H9 (cell line): Measurements from ENCODE around the gene SIK2. TPM values are rescaled to one million over a fixed set of nuclear protein-coding genes. Genes with fewer than 3 reads are reported as not detected.

Source experiments
- DNase-seq: peaks from one replicate; pipeline ENCODE4 v3.0.0-alpha.2; 2017
- H2AFZ ChIP-seq: one replicate; pipeline ENCODE4 v1.6.1; 2013; ENCODE audit warnings: mild to moderate bottlenecking, low read length, control low read depth, moderate library complexity
- H2AK5ac ChIP-seq: 2 replicates; pipeline ENCODE4 v1.6.1; 2013; ENCODE audit warnings: low read length, control low read depth, mixed read lengths; ENCODE audit not compliant: insufficient read length
- H2BK120ac ChIP-seq: one replicate; pipeline ENCODE4 v1.6.1; 2013; ENCODE audit warnings: low read depth, mild to moderate bottlenecking, low read length, control low read depth, inconsistent platforms; ENCODE audit not compliant: poor library complexity, severe bottlenecking
- H2BK12ac ChIP-seq: 2 replicates; pipeline ENCODE4 v1.6.1; 2013; ENCODE audit warnings: low read length, control low read depth, mixed read lengths, low read depth; ENCODE audit not compliant: insufficient read length
- H2BK15ac ChIP-seq: 2 replicates; pipeline ENCODE4 v1.6.1; 2013; ENCODE audit warnings: low read depth, low read length, control low read depth
- H2BK20ac ChIP-seq: one replicate; pipeline ENCODE4 v1.6.1; 2013; ENCODE audit warnings: low read depth, mild to moderate bottlenecking, low read length, control low read depth, inconsistent platforms; ENCODE audit not compliant: poor library complexity, severe bottlenecking
- H2BK5ac ChIP-seq: 2 replicates; pipeline ENCODE4 v1.6.1; 2013; ENCODE audit warnings: low read length, control low read depth, mixed read lengths; ENCODE audit not compliant: insufficient read length
- H3K14ac ChIP-seq: 2 replicates; pipeline ENCODE4 v1.6.1; 2013; ENCODE audit warnings: low read length, control low read depth; ENCODE audit not compliant: insufficient read depth
- H3K18ac ChIP-seq: 2 replicates; pipeline ENCODE4 v1.6.1; 2013; ENCODE audit warnings: low read depth, mild to moderate bottlenecking, mixed read lengths, low read length, control low read depth; ENCODE audit not compliant: insufficient read length
- H3K23ac ChIP-seq: 2 replicates; pipeline ENCODE4 v1.6.1; 2013; ENCODE audit warnings: low read length, control low read depth, mixed read lengths, low read depth; ENCODE audit not compliant: insufficient read length
- H3K23me2 ChIP-seq: 2 replicates; pipeline ENCODE4 v1.6.1; 2013; ENCODE audit warnings: low read depth, mild to moderate bottlenecking, mixed read lengths, low read length, control low read depth; ENCODE audit not compliant: insufficient read length, poor library complexity, severe bottlenecking
- H3K27ac ChIP-seq: 2 replicates; pipeline ENCODE4 v1.5.1; 2013; ENCODE audit warnings: low read length, control low read depth, mixed read lengths, low read depth; ENCODE audit not compliant: insufficient read length
- H3K27me3 ChIP-seq: 2 replicates; pipeline ENCODE4 v1.6.1; 2013; ENCODE audit warnings: low read length, control low read depth, inconsistent platforms; ENCODE audit not compliant: insufficient read depth
- H3K4ac ChIP-seq: 2 replicates; pipeline ENCODE4 v1.6.1; 2013; ENCODE audit warnings: low read depth, mild to moderate bottlenecking, control low read depth, inconsistent platforms, low read length, moderate library complexity
- H3K4me1 ChIP-seq: 2 replicates; pipeline ENCODE4 v1.6.1; 2013; ENCODE audit warnings: low read length, control low read depth, inconsistent platforms; ENCODE audit not compliant: insufficient read depth
- H3K4me2 ChIP-seq: 2 replicates; pipeline ENCODE4 v1.6.1; 2013; ENCODE audit warnings: low read length, control low read depth, mixed read lengths; ENCODE audit not compliant: insufficient read length, insufficient read depth
- H3K56ac ChIP-seq: 2 replicates; pipeline ENCODE4 v1.6.1; 2013; ENCODE audit warnings: low read depth, mild to moderate bottlenecking, mixed read lengths, low read length, control low read depth; ENCODE audit not compliant: insufficient read length
- H3K79me1 ChIP-seq: 2 replicates; pipeline ENCODE4 v1.6.1; 2013; ENCODE audit warnings: low read depth, mild to moderate bottlenecking, moderate library complexity, low read length, control low read depth, inconsistent platforms; ENCODE audit not compliant: insufficient read depth, poor library complexity, severe bottlenecking
- H3K79me2 ChIP-seq: 2 replicates; pipeline ENCODE4 v1.6.1; 2013; ENCODE audit warnings: low read length, control low read depth, inconsistent platforms; ENCODE audit not compliant: insufficient read depth
- H3K9ac ChIP-seq: 2 replicates; pipeline ENCODE4 v1.6.1; 2013; ENCODE audit warnings: low read length, control low read depth, mixed read lengths; ENCODE audit not compliant: insufficient read length; ENCODE audit errors: extremely low read depth
- H3K9me3 ChIP-seq: one replicate; pipeline ENCODE4 v1.6.1; 2013; ENCODE audit warnings: low read depth, low read length, inconsistent platforms; ENCODE audit not compliant: control insufficient read depth
- H3T11ph ChIP-seq: one replicate; pipeline ENCODE4 v1.6.1; 2013; ENCODE audit warnings: mild to moderate bottlenecking, low read length, control low read depth, inconsistent platforms
- H4K20me1 ChIP-seq: one replicate; pipeline ENCODE4 v1.6.1; 2013; ENCODE audit not compliant: control insufficient read depth, insufficient read length, insufficient read depth
- H4K5ac ChIP-seq: 2 replicates; pipeline ENCODE4 v1.6.1; 2013; ENCODE audit warnings: low read depth, mild to moderate bottlenecking, mixed read lengths, low read length, control low read depth; ENCODE audit not compliant: insufficient read length
- H4K8ac ChIP-seq: replicated peaks from 2 replicates; pipeline ENCODE4 v1.6.1; 2013; ENCODE audit warnings: low read length, control low read depth, mixed read lengths, low read depth; ENCODE audit not compliant: insufficient read length
- H4K91ac ChIP-seq: 2 replicates; pipeline ENCODE4 v1.6.1; 2013; ENCODE audit warnings: low read depth, mild to moderate bottlenecking, moderate library complexity, mixed read lengths, low read length, control low read depth; ENCODE audit not compliant: insufficient read length
- H3K27ac Mint-ChIP-seq, 3 experiments: 2 replicates in 2 of 3; 3 replicates in 1 of 3; pipeline ENCODE4 v1.8.0; 2020 to 2021; ENCODE audit warnings: mixed read lengths in 3 of 3, mild to moderate bottlenecking in 1 of 3, moderate library complexity in 1 of 3
- H3K27me3 Mint-ChIP-seq: 2 replicates; pipeline ENCODE4 v1.8.0; 2021; ENCODE audit warnings: low read depth, mild to moderate bottlenecking, moderate library complexity, mixed read lengths
- H3K36me3 Mint-ChIP-seq, 3 experiments: 2 replicates in 2 of 3; 3 replicates in 1 of 3; pipeline ENCODE4 v1.8.0; 2020 to 2021; ENCODE audit warnings: low read depth in 3 of 3, mixed read lengths in 3 of 3; ENCODE audit not compliant: insufficient read depth in 1 of 3
- H3K4me1 Mint-ChIP-seq, 2 experiments: 2 replicates each; pipeline ENCODE4 v1.8.0; 2020; ENCODE audit warnings: mixed read lengths in 2 of 2
- H3K4me3 Mint-ChIP-seq, 2 experiments: 2 replicates in 1 of 2; 3 replicates in 1 of 2; pipeline ENCODE4 v1.8.0; 2020 to 2021; ENCODE audit warnings: mild to moderate bottlenecking in 2 of 2, mixed read lengths in 2 of 2, moderate library complexity in 1 of 2
- H3K9me3 Mint-ChIP-seq, 2 experiments: 2 replicates in 1 of 2; 3 replicates in 1 of 2; pipeline ENCODE4 v1.8.0; 2020; ENCODE audit warnings: mild to moderate bottlenecking in 2 of 2, mixed read lengths in 2 of 2, moderate library complexity in 1 of 2
- CTCF ChIP-seq: fragments of 200-600 bp; sonication (generic); conservative IDR thresholded peaks from 3 replicates; pipeline ENCODE4 v1.8.0; 2021; ENCODE audit warnings: antibody characterized with exemption, mild to moderate bottlenecking
- WGBS: extraction: QIAGEN DNeasy Blood & Tissue Kit; methylation state at CpG from one replicate; pipeline ENCODE4 v1.1.7; 2013; ENCODE audit warnings: missing lambda C conversion rate, low lambda C conversion rate, mixed read lengths; ENCODE audit not compliant: insufficient read length; ENCODE audit errors: extremely low coverage; 5-methylcytosine and 5-hydroxymethylcytosine counted together
- total RNA-seq: library from RNA; stranded (reverse); gene quantifications from 2 replicates; pipeline ENCODE4 v1.2.1, GENCODE V29; 2021

The SIK2 gene
- total RNA-seq, 1 experiment from 2014 or later, result 7.5 TPM

- H3K79me1 ChIP-seq, result no peaks in the 10 kb centered on the region
- no peak overlapping the region for H3K9ac ChIP-seq
- DNase-seq, result no peak
- H2BK12ac ChIP-seq, result no peak overlapping the region
- H3K18ac ChIP-seq, result no peak overlapping the region
- H3K27me3 ChIP-seq, result no peaks in the 10 kb centered on the region
- WGBS, result no CpG with 5 or more reads among the region's 11 CpGs
- no peaks in the 10 kb centered on the region for H3K23me2 ChIP-seq
- no peak overlapping the region for H4K91ac ChIP-seq
- H4K20me1 ChIP-seq, result no peaks in the 10 kb centered on the region
- no peak overlapping the region for H2BK20ac ChIP-seq
- H3K79me2 ChIP-seq, result no peaks in the 10 kb centered on the region
- H3K4ac ChIP-seq, result no peak overlapping the region
- no peak for TF ChIP-seq CTCF
- no peak overlapping the region for H3K27ac ChIP-seq
- Mint-ChIP-seq H3K4me3 (no peak overlapping the region), H3K36me3 (peaks cover 10 to 27% (median 16%) of the 10 kb centered on the region in 3 experiments), H3K27ac (no peak overlapping the region), H3K9me3 (peaks cover 13 to 17% of the 10 kb centered on the region in 2 experiments), H3K27me3 (no peaks in the 10 kb centered on the region), H3K4me1 (peaks cover 28 to 35% of the 10 kb centered on the region in 2 experiments)
- no peak overlapping the region for H3T11ph ChIP-seq
- H2AFZ ChIP-seq, result no peak overlapping the region
- H4K5ac ChIP-seq, result no peak overlapping the region
- no peak overlapping the region for H2AK5ac ChIP-seq
- H3K4me2 ChIP-seq, result no peak overlapping the region
- no peak overlapping the region for H3K14ac ChIP-seq
- peaks cover 6% of the 10 kb centered on the region; the same call in 1 of the 2 replicates for H3K4me1 ChIP-seq
- no peak overlapping the region for H2BK15ac ChIP-seq
- H3K23ac ChIP-seq, result no peak overlapping the region
- no peak overlapping the region for H2BK120ac ChIP-seq
- no peak overlapping the region for H3K56ac ChIP-seq
- H3K9me3 ChIP-seq, result peaks cover 7% of the 10 kb centered on the region
- no peak overlapping the region for H4K8ac ChIP-seq
- no peak overlapping the region for H2BK5ac ChIP-seq
Observed at GRCh38 chr11:111559800-111560464, 42.3 kb upstream of the SIK2 start.
